ENCODE results near the gene LMNB1. TPM values are rescaled to one million over a fixed set of nuclear protein-coding genes. Genes with fewer than 3 reads are reported as not detected.
A peak's percentile ranks its signal among the peaks of the same experiment; 100 is the strongest.

Gene LMNB1
- total and polyA plus RNA-seq, 2 of the 13 experiments (the other 11 are each of a cell fraction or from before 2014, with no cell fraction given) = 12.5 to 159 TPM

- no TSS peak for BruUV-seq (replicated peaks)
- no peaks in the 10 kb centered on the region for H3K4me1 ChIP-seq (ENCODE audit: insufficient read depth, low read length)
- no peaks in the 10 kb centered on the region for H3K9me3 ChIP-seq (ENCODE audit: low read length)
- ATAC-seq (no peak), DNase-seq (ENCODE audit: low spot score) (peak; percentile 20), FAIRE-seq (no peak)
- peaks cover 3 to 18% of the 10 kb centered on the region in 2 experiments for H3K36me3 ChIP-seq (replicated peaks in 1 of 2; ENCODE audit: control insufficient read depth in 1 of 2, insufficient read depth in 2 of 2, low read length in 2 of 2)
- no peaks in the 10 kb centered on the region for H3K27me3 ChIP-seq (ENCODE audit: control insufficient read depth in 1 of 2, insufficient read depth in 2 of 2, low read length in 2 of 2)
- WGBS (ENCODE audit: low lambda C conversion rate) = 64% methylated on average over 1 of the region's 1 CpG
- H3K79me2 ChIP-seq (ENCODE audit: insufficient read depth, low read length) = peaks cover 63% of the 10 kb centered on the region
- in situ Hi-C loops (cut with HindIII; ENCODE audit: extremely low pct_ligation_motif_present, low pct_unique_long_range_greater_than_20kb) = loop anchor here (10.0 kb wide), 1 partner anchor 147 kb away; no protein-coding TSS in a partner anchor
- ChIA-PET CTCF (ENCODE audit: low intra/inter-chr PET ratio, low total read pairs) (interaction anchor here (1.5 kb wide), 1 partner anchor 145 kb away, joined by 5 read pairs; no protein-coding TSS in a partner anchor), POLR2A (no interaction called here)
- H3K27ac ChIP-seq (ENCODE audit: extremely low read length, insufficient read depth, low read length) = no peak overlapping the region
- no peaks in the 10 kb centered on the region; the same call in 1 of the 2 replicates for H4K20me1 ChIP-seq (ENCODE audit: insufficient read depth, low read length)
- TF ChIP-seq SMC3 (IDR thresholded peaks at IDR 0.05; ENCODE audit: low read length) (peak; percentile 9; the same call in 1 of the 2 replicates), CTCF (CRISPR knock-in tag; IDR thresholded peaks at IDR 0.05) (peak; percentile 29; the same call in 1 of the 2 replicates), ZNF484 (CRISPR knock-in tag; IDR thresholded peaks at IDR 0.05; ENCODE audit: borderline replicate concordance, low read depth) (no peak), HINFP (CRISPR knock-in tag; IDR thresholded peaks at IDR 0.05; ENCODE audit: low read depth) (no peak), STAG1 (CRISPR knock-in tag; IDR thresholded peaks at IDR 0.05) (peak; percentile 34; the same call in 1 of the 2 replicates)
- H3K4me3 ChIP-seq (replicated peaks in 1 of 3; ENCODE audit: insufficient read depth in 1 of 3, low read depth in 2 of 3, low read length in 3 of 3) = no peak overlapping the region
- no peak overlapping the region for H2AFZ ChIP-seq (ENCODE audit: low read length)
- H3K4me2 ChIP-seq (ENCODE audit: low read depth, low read length) = no peak overlapping the region
- intact Hi-C loops (cut with micrococcal nuclease; ENCODE audit: unreplicated experiment) = loop anchor here (2.0 to 5.0 kb wide), 2 partner anchors 125 to 207 kb away; partner anchors contain the start of gene ALDH7A1
- H3K9ac ChIP-seq (ENCODE audit: insufficient read depth, low read depth, low read length) = no peak overlapping the region
These were observed 25.0 kb downstream of the LMNB1 start for GRCh38 chr5:126801992-126802294.
